OCI-M2 (cell line): ENCODE results near the gene RBKS.
A peak's percentile ranks its signal among the peaks of the same experiment; 100 is the strongest.

Experiments used
- DNase-seq: peaks from one replicate; lab custom pipeline; 2025; ENCODE audit not compliant: unreplicated experiment; lab: John Stamatoyannopoulos, UW

RBKS gene

GRCh38 chr2:27803046-27803445 is 87.1 kb downstream of the RBKS start:
- DNase-seq = no peak

- DNase-seq = no peak
Measured at GRCh38 chr2:27802547-27802946, 87.6 kb downstream of the RBKS start.

- no peak for DNase-seq
Measured at GRCh38 chr2:27800856-27801255, 89.3 kb downstream of the RBKS start.

GRCh38 chr2:27799646-27800010 is 90.6 kb downstream of the RBKS start:
- DNase-seq = no peak

- DNase-seq = no peak
Measured at GRCh38 chr2:27798948-27799645, 91.1 kb downstream of the RBKS start.

GRCh38 chr2:27798486-27798885 is 91.7 kb downstream of the RBKS start:
- DNase-seq = no peak

GRCh38 chr2:27797841-27798240 is 92.3 kb downstream of the RBKS start:
- no peak for DNase-seq

- DNase-seq = no peak
Measured at GRCh38 chr2:27796791-27797765, 93.1 kb downstream of the RBKS start.

- DNase-seq = no peak
Measured at GRCh38 chr2:27795868-27796277, 94.3 kb downstream of the RBKS start.

GRCh38 chr2:27795093-27795834 is 94.9 kb downstream of the RBKS start:
- no peak for DNase-seq

GRCh38 chr2:27792759-27793158 is 97.4 kb downstream of the RBKS start:
- no peak for DNase-seq

GRCh38 chr2:27790796-27791195 is 99.4 kb downstream of the RBKS start:
- no peak for DNase-seq

- DNase-seq = no peak
Measured at GRCh38 chr2:27782701-27783100, 107.5 kb downstream of the RBKS start.

- DNase-seq = no peak
Measured at GRCh38 chr2:27781496-27781895, 108.7 kb downstream of the RBKS start.

- no peak for DNase-seq
Measured at GRCh38 chr2:27779417-27780055, 110.7 kb downstream of the RBKS start.

- no peak for DNase-seq
Measured at GRCh38 chr2:27776696-27777095, 113.5 kb downstream of the RBKS start.

- no peak for DNase-seq
Measured at GRCh38 chr2:27776097-27776496, 114.1 kb downstream of the RBKS start.

GRCh38 chr2:27773959-27774358 is 116.2 kb downstream of the RBKS start:
- DNase-seq = no peak

GRCh38 chr2:27772804-27773203 is 117.4 kb downstream of the RBKS start:
- no peak for DNase-seq

- peak; percentile 52 for DNase-seq
Measured at GRCh38 chr2:27771548-27772335, 118.4 kb downstream of the RBKS start, which contains the start of gene MRPL33. Gene MRPL33 (plus strand): TSS chr2:27771719. CDS start chr2:27771778, 59 bp downstream.
